Stimulated activated CD8-positive, alpha-beta memory T cell treated with anti-CD3 and anti-CD28 coated beads, Interleukin-7, amount 100 ng/mL, for 24 hours (primary cell): Measurements from ENCODE around the gene COPG2.
A peak's percentile ranks its signal among the peaks of the same experiment; 100 is the strongest.
"Not testable (repeated sequence)": the region's sequence is repeated elsewhere in the genome, so short reads cannot be mapped to it uniquely, and the experiment has no call there.

Experiments
- DNase-seq: peaks from one replicate; pipeline ENCODE4 v3.0.0-alpha.2; 2020; ENCODE audit warnings: low read depth

COPG2 gene

GRCh38 chr7:130668258-130669084 is at the start of gene COPG2:
TSS of gene COPG2 (minus strand) at chr7:130668748. CDS start at chr7:130668668, 80 bp downstream.
- DNase-seq: peak; percentile 60

GRCh38 chr7:130712416-130712815 is 43.9 kb upstream of the COPG2 start:
- DNase-seq: no peak

- DNase-seq: no peak
These were observed 40.2 kb upstream of the COPG2 start for GRCh38 chr7:130708766-130709165.

GRCh38 chr7:130708001-130708400 is 39.5 kb upstream of the COPG2 start:
- no peak for DNase-seq

- DNase-seq: no peak
These were observed 35.3 kb upstream of the COPG2 start for GRCh38 chr7:130703851-130704250.

- DNase-seq: no peak
These were observed 33.1 kb upstream of the COPG2 start for GRCh38 chr7:130701650-130702049.

GRCh38 chr7:130700760-130701159 is 32.2 kb upstream of the COPG2 start:
- DNase-seq: no peak

- DNase-seq: no peak
These were observed 31.1 kb upstream of the COPG2 start for GRCh38 chr7:130699686-130700085.

GRCh38 chr7:130697820-130698219 is 29.3 kb upstream of the COPG2 start:
- no peak for DNase-seq

- no peak for DNase-seq
These were observed 27.3 kb upstream of the COPG2 start for GRCh38 chr7:130695840-130696239.

- not testable (repeated sequence) for DNase-seq
These were observed 23.8 kb upstream of the COPG2 start for GRCh38 chr7:130692396-130692795.

- DNase-seq: no peak
These were observed 21.1 kb upstream of the COPG2 start for GRCh38 chr7:130689683-130690082.

GRCh38 chr7:130683026-130683425 is 14.5 kb upstream of the COPG2 start:
- DNase-seq: no peak

- DNase-seq: no peak
These were observed 5.9 kb upstream of the COPG2 start for GRCh38 chr7:130674456-130674855.

GRCh38 chr7:130673066-130673465 is 4.5 kb upstream of the COPG2 start:
- no peak for DNase-seq

GRCh38 chr7:130672146-130672545 is 3.6 kb upstream of the COPG2 start:
- DNase-seq: no peak

GRCh38 chr7:130669085-130669700 is 645 bp upstream of the COPG2 start:
- DNase-seq: no peak

GRCh38 chr7:130667593-130668257 is 823 bp downstream of the COPG2 start:
- DNase-seq: peak; percentile 0

- no peak for DNase-seq
These were observed 6.1 kb downstream of the COPG2 start for GRCh38 chr7:130662426-130662825.

- no peak for DNase-seq
These were observed 13.3 kb downstream of the COPG2 start for GRCh38 chr7:130655286-130655685.

- DNase-seq: no peak
These were observed 13.7 kb downstream of the COPG2 start for GRCh38 chr7:130654850-130655249.

- DNase-seq: no peak
These were observed 17.9 kb downstream of the COPG2 start for GRCh38 chr7:130650611-130651120.
